HEK293 (cell line): ENCODE data around the gene HDDC3.

Source experiments
- CTCF ChIA-PET: fragments of 350-600 bp; formaldehyde crosslinking; extraction: SDS; loops from one replicate; lab custom pipeline; 2021; ENCODE audit warnings: antibody characterized with exemption; lab: Yijun Ruan, JAX
- POLR2A ChIA-PET: fragments of 300-600 bp; formaldehyde crosslinking; extraction: SDS; loops from one replicate; lab custom pipeline; 2020; ENCODE audit warnings: antibody characterized with exemption, inconsistent platforms; lab: Yijun Ruan, JAX
- H3K27ac ChIP-seq: fragments of 200-500 bp; sonication (Bioruptor generic); 2 replicates; pipeline ENCODE4 v1.5.1; 2014; ENCODE audit warnings: low read depth, low read length, control low read depth, inconsistent platforms; ENCODE audit errors: extremely low read depth
- H3K36me3 ChIP-seq, 2 experiments: fragments of 200-500 bp in 1 of 2; sonication (Bioruptor generic) in 1 of 2; 1 replicate in 1 of 2; 2 replicates in 1 of 2; pipeline ENCODE4 v1.5.1; 2014 to 2017; ENCODE audit warnings: inconsistent platforms in 2 of 2, low read length in 2 of 2; ENCODE audit not compliant: control insufficient read depth in 2 of 2, insufficient read depth in 1 of 2
- H3K4me1 ChIP-seq: fragments of 200-500 bp; sonication (Bioruptor generic); 2 replicates; pipeline ENCODE4 v1.5.1; 2014; ENCODE audit warnings: mild to moderate bottlenecking, low read length, inconsistent platforms; ENCODE audit not compliant: control insufficient read depth, insufficient read depth
- H3K4me3 ChIP-seq: 2 replicates; pipeline ENCODE4 v1.5.1; 2011; ENCODE audit warnings: low read depth, mild to moderate bottlenecking, control low read depth, low read length, moderate library complexity
- H3K9me3 ChIP-seq: fragments of 200-500 bp; sonication (Bioruptor generic); 2 replicates; pipeline ENCODE4 v1.5.1; 2014; ENCODE audit warnings: low read depth, low read length, inconsistent platforms; ENCODE audit not compliant: control insufficient read depth, insufficient read depth
- FEZF1 ChIP-seq: fragments of 450-650 bp; formaldehyde crosslinking; IDR thresholded peaks from 2 replicates; pipeline ENCODE4 v1.5.1; 2016; ENCODE audit warnings: missing biosample characterization, missing genetic modification characterization
- GLIS1 ChIP-seq: fragments of 450-650 bp; formaldehyde crosslinking; IDR thresholded peaks from 2 replicates; pipeline ENCODE4 v1.5.1; 2016; ENCODE audit warnings: missing biosample characterization, missing genetic modification characterization
- HOXC10 ChIP-seq: sonication (generic); formaldehyde crosslinking; IDR thresholded peaks from 2 replicates; pipeline ENCODE4 v1.8.1; 2023; ENCODE audit warnings: mild to moderate bottlenecking, missing genetic modification reagents
- KLF8 ChIP-seq: fragments of 450-650 bp; formaldehyde crosslinking; IDR thresholded peaks from 2 replicates; pipeline ENCODE4 v1.5.1; 2016; ENCODE audit warnings: missing biosample characterization, missing genetic modification characterization
- MEIS1 ChIP-seq: sonication (generic); formaldehyde crosslinking; IDR thresholded peaks from 2 replicates; pipeline ENCODE4 v1.8.1; 2022; ENCODE audit warnings: missing genetic modification reagents, mild to moderate bottlenecking, borderline replicate concordance
- OSR2 ChIP-seq: fragments of 450-650 bp; formaldehyde crosslinking; IDR thresholded peaks from 2 replicates; pipeline ENCODE4 v1.5.1; 2016; ENCODE audit warnings: missing biosample characterization, missing genetic modification characterization
- OVOL3 ChIP-seq: fragments of 450-650 bp; formaldehyde crosslinking; IDR thresholded peaks from 2 replicates; pipeline ENCODE4 v1.5.1; 2016; ENCODE audit warnings: missing biosample characterization, missing genetic modification characterization
- RBAK ChIP-seq: fragments of 450-650 bp; formaldehyde crosslinking; IDR thresholded peaks from 2 replicates; pipeline ENCODE4 v1.5.1; 2016; ENCODE audit warnings: missing biosample characterization, missing genetic modification characterization
- SETDB1 ChIP-seq: IDR thresholded peaks from one replicate; pipeline ENCODE4 v1.6.1; 2017; ENCODE audit warnings: mild to moderate bottlenecking, low read length, moderate library complexity, mixed read lengths; ENCODE audit not compliant: insufficient read length
- ZBTB7A ChIP-seq: fragments of 450-650 bp; formaldehyde crosslinking; IDR thresholded peaks from 2 replicates; pipeline ENCODE4 v1.5.1; 2016; ENCODE audit warnings: low read depth, missing biosample characterization, missing genetic modification characterization
- ZBTB8A ChIP-seq: fragments of 450-650 bp; formaldehyde crosslinking; IDR thresholded peaks from 2 replicates; pipeline ENCODE4 v1.5.1; 2016; ENCODE audit warnings: missing biosample characterization, missing genetic modification characterization
- ZNF302 ChIP-seq: fragments of 450-650 bp; formaldehyde crosslinking; IDR thresholded peaks from 2 replicates; pipeline ENCODE4 v1.5.1; 2016; ENCODE audit warnings: missing biosample characterization, missing genetic modification characterization, low read depth
- ZNF335 ChIP-seq: fragments of 450-650 bp; formaldehyde crosslinking; conservative IDR thresholded peaks from 2 replicates; pipeline ENCODE4 v1.5.1; 2016; ENCODE audit warnings: missing biosample characterization, missing genetic modification characterization
- ZNF341 ChIP-seq: fragments of 450-650 bp; formaldehyde crosslinking; IDR thresholded peaks from 2 replicates; pipeline ENCODE4; 2016; ENCODE audit warnings: low read depth, missing biosample characterization, missing genetic modification characterization
- ZNF362 ChIP-seq: fragments of 450-650 bp; formaldehyde crosslinking; IDR thresholded peaks from 2 replicates; pipeline ENCODE4 v1.5.1; 2016; ENCODE audit warnings: missing biosample characterization, missing genetic modification characterization
- ZNF639 ChIP-seq: fragments of 450-650 bp; formaldehyde crosslinking; IDR thresholded peaks from 2 replicates; pipeline ENCODE4 v1.5.1; 2016; ENCODE audit warnings: missing biosample characterization, missing genetic modification characterization
- TF ChIP-seq, protein P1 (sequence below): fragments of 450-650 bp; formaldehyde crosslinking; IDR thresholded peaks from 2 replicates; pipeline ENCODE4 v1.5.1; 2017; ENCODE audit warnings: missing biosample characterization, missing genetic modification characterization
- TF ChIP-seq, protein P2 (sequence below): fragments of 450-650 bp; formaldehyde crosslinking; IDR thresholded peaks from 2 replicates; pipeline ENCODE4 v1.5.1; 2016; ENCODE audit warnings: missing biosample characterization, missing genetic modification characterization
- TF ChIP-seq, protein P3 (sequence below): fragments of 450-650 bp; formaldehyde crosslinking; IDR thresholded peaks from 2 replicates; pipeline ENCODE4 v1.5.1; 2016; ENCODE audit warnings: missing biosample characterization, missing genetic modification characterization

The HDDC3 gene

GRCh38 chr15:90931575-90931827, 848 bp downstream of the HDDC3 start (continued):
- TF ChIP-seq, protein P1, sequence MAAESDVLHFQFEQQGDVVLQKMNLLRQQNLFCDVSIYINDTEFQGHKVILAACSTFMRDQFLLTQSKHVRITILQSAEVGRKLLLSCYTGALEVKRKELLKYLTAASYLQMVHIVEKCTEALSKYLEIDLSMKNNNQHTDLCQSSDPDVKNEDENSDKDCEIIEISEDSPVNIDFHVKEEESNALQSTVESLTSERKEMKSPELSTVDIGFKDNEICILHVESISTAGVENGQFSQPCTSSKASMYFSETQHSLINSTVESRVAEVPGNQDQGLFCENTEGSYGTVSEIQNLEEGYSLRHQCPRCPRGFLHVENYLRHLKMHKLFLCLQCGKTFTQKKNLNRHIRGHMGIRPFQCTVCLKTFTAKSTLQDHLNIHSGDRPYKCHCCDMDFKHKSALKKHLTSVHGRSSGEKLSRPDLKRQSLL, result no peak
- no peak for TF ChIP-seq ZNF341 (tag by site-specific recombination)
- TF ChIP-seq OSR2 (tag by site-specific recombination), result no peak
- TF ChIP-seq ZNF362 (tag by site-specific recombination), result no peak
- TF ChIP-seq, all 188 proteins: peak for 0

GRCh38 chr15:90930861-90931574, 1.3 kb downstream of the HDDC3 start:
- H3K4me3 ChIP-seq, result no peak overlapping the region

More at GRCh38 chr15:90930861-90931574, 1.3 kb downstream of the HDDC3 start:
- ChIA-PET POLR2A (interaction anchor here (0.6 to 11.4 kb wide), 20 partner anchors 8 to 682 kb away, joined by 3 to 179 read pairs (median 4); partner anchors contain the start of genes BLM, MAN2A2, PRC1 and RCCD1), CTCF (interaction anchor here (0.7 to 11.7 kb wide), 36 partner anchors 8 to 1439 kb away, joined by 3 to 163 read pairs (median 6); partner anchors contain the start of genes BLM, MAN2A2, RCCD1 and VPS33B)
- Histone ChIP-seq H3K9me3 (no peaks in the 10 kb centered on the region), H3K27ac (peak overlapping the region; percentile 93), H3K36me3 (peaks cover 0 to under 1% of the 10 kb centered on the region in 2 experiments; a peak in 1 of 3 replicates), H3K4me1 (0 out of 2 replicates have a peak, but pooled peaks cover 2% of the 10 kb centered on the region)
- TF ChIP-seq, protein P2, sequence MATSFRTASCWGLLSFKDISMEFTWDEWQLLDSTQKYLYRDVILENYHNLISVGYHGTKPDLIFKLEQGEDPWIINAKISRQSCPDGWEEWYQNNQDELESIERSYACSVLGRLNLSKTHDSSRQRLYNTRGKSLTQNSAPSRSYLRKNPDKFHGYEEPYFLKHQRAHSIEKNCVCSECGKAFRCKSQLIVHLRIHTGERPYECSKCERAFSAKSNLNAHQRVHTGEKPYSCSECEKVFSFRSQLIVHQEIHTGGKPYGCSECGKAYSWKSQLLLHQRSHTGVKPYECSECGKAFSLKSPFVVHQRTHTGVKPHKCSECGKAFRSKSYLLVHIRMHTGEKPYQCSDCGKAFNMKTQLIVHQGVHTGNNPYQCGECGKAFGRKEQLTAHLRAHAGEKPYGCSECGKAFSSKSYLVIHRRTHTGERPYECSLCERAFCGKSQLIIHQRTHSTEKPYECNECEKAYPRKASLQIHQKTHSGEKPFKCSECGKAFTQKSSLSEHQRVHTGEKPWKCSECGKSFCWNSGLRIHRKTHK, result no peak
- TF ChIP-seq GLIS1 (no peak), ZNF302 (tag by site-specific recombination) (no peak), ZNF639 (tag by site-specific recombination) (no peak), SETDB1 (no peak), ZBTB8A (no peak), KLF8 (tag by site-specific recombination) (no peak), ZNF335 (tag by site-specific recombination) (no peak), FEZF1 (tag by site-specific recombination) (no peak), RBAK (tag by site-specific recombination) (no peak), HOXC10 (CRISPR knock-in tag) (no peak), ZBTB7A (tag by site-specific recombination) (no peak), OVOL3 (tag by site-specific recombination) (no peak), MEIS1 (CRISPR knock-in tag) (no peak)
- TF ChIP-seq, protein P3, sequence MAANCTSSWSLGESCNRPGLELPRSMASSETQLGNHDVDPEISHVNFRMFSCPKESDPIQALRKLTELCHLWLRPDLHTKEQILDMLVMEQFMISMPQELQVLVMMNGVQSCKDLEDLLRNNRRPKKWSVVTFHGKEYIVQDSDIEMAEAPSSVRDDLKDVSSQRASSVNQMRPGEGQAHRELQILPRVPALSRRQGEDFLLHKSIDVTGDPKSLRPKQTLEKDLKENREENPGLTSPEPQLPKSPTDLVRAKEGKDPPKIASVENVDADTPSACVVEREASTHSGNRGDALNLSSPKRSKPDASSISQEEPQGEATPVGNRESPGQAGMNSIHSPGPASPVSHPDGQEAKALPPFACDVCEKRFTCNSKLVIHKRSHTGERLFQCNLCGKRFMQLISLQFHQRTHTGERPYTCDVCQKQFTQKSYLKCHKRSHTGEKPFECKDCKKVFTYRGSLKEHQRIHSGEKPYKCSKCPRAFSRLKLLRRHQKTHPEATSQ (tag by site-specific recombination), result no peak
